Astrocyte (in vitro differentiated cells and primary cell): ENCODE results near the gene HECTD3.

ENCODE experiments used
- EZH2 ChIP-seq: IDR thresholded peaks from 2 replicates; pipeline ENCODE4 v1.6.1; 2012; ENCODE audit warnings: mild to moderate bottlenecking, low read length, inconsistent platforms; ENCODE audit not compliant: insufficient read depth
- TF ChIP-seq, protein P1 (sequence below): IDR thresholded peaks from 2 replicates; pipeline ENCODE4 v1.5.1; 2011; ENCODE audit warnings: low read depth, mild to moderate bottlenecking, inconsistent platforms, low read length, moderate library complexity; ENCODE audit not compliant: insufficient read depth

- TF ChIP-seq EZH2 = no peak
- TF ChIP-seq, protein P1, sequence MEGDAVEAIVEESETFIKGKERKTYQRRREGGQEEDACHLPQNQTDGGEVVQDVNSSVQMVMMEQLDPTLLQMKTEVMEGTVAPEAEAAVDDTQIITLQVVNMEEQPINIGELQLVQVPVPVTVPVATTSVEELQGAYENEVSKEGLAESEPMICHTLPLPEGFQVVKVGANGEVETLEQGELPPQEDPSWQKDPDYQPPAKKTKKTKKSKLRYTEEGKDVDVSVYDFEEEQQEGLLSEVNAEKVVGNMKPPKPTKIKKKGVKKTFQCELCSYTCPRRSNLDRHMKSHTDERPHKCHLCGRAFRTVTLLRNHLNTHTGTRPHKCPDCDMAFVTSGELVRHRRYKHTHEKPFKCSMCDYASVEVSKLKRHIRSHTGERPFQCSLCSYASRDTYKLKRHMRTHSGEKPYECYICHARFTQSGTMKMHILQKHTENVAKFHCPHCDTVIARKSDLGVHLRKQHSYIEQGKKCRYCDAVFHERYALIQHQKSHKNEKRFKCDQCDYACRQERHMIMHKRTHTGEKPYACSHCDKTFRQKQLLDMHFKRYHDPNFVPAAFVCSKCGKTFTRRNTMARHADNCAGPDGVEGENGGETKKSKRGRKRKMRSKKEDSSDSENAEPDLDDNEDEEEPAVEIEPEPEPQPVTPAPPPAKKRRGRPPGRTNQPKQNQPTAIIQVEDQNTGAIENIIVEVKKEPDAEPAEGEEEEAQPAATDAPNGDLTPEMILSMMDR = peak; percentile 75
Observed at GRCh38 chr1:45018599-45019230, 7.6 kb upstream of the HECTD3 start.
